SK-N-SH treated with all-trans-retinoic acid at 6 μM for 48 hours (cell line): ENCODE measurements around the gene PHGDH.

Experiments
- ARNTL ChIP-seq: fragments of 450-650 bp; formaldehyde crosslinking; IDR thresholded peaks from 2 replicates; pipeline ENCODE4 v1.5.0; 2020; ENCODE audit warnings: low read depth, mild to moderate bottlenecking, moderate library complexity, borderline replicate concordance
- PPARA ChIP-seq: fragments of 250-450 bp; sonication (Bioruptor Pico); IDR thresholded peaks from 2 replicates; pipeline ENCODE4 v1.5.0; 2020; ENCODE audit warnings: mild to moderate bottlenecking, borderline replicate concordance
- RARB ChIP-seq: fragments of 250-450 bp; sonication (Bioruptor Pico); IDR thresholded peaks from 2 replicates; pipeline ENCODE4 v1.8.0; 2021; ENCODE audit warnings: mild to moderate bottlenecking, moderate library complexity
- TF ChIP-seq, protein P1 (sequence below): fragments of 250-450 bp; sonication (Bioruptor Pico); IDR thresholded peaks from 2 replicates; pipeline ENCODE4 v1.8.0; 2020; ENCODE audit warnings: mild to moderate bottlenecking, moderate library complexity, borderline replicate concordance

- TF ChIP-seq ARNTL (CRISPR knock-in tag) (no peak), RARB (CRISPR knock-in tag) (no peak), PPARA (CRISPR knock-in tag) (no peak)
- TF ChIP-seq, protein P1, sequence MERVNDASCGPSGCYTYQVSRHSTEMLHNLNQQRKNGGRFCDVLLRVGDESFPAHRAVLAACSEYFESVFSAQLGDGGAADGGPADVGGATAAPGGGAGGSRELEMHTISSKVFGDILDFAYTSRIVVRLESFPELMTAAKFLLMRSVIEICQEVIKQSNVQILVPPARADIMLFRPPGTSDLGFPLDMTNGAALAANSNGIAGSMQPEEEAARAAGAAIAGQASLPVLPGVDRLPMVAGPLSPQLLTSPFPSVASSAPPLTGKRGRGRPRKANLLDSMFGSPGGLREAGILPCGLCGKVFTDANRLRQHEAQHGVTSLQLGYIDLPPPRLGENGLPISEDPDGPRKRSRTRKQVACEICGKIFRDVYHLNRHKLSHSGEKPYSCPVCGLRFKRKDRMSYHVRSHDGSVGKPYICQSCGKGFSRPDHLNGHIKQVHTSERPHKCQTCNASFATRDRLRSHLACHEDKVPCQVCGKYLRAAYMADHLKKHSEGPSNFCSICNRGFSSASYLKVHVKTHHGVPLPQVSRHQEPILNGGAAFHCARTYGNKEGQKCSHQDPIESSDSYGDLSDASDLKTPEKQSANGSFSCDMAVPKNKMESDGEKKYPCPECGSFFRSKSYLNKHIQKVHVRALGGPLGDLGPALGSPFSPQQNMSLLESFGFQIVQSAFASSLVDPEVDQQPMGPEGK (CRISPR knock-in tag) = no peak
Measured at GRCh38 chr1:119737040-119737682, 25.4 kb downstream of the PHGDH start.
